NAMALWA (cell line): ENCODE data around the gene CFB.

Experiments
- DNase-seq: peaks from one replicate; pipeline ENCODE4 v3.0.0-alpha.2; 2015; ENCODE audit warnings: low spot score

The CFB gene

GRCh38 chr6:31948306-31948705 is 2.4 kb downstream of the CFB start:
- no peak for DNase-seq

- DNase-seq: no peak
These were observed 3.0 kb downstream of the CFB start for GRCh38 chr6:31948753-31949413.

- DNase-seq: no peak
These were observed 4.1 kb downstream of the CFB start for GRCh38 chr6:31949926-31950548.

- DNase-seq: no peak
These were observed 6.4 kb downstream of the CFB start for GRCh38 chr6:31952140-31952805.

GRCh38 chr6:31952890-31953289 is 7.0 kb downstream of the CFB start:
- DNase-seq: no peak

GRCh38 chr6:31954511-31954910 is 8.6 kb downstream of the CFB start:
- no peak for DNase-seq

- no peak for DNase-seq
These were observed 10.9 kb downstream of the CFB start for GRCh38 chr6:31956796-31957195.

GRCh38 chr6:31958412-31958740 is 12.5 kb downstream of the CFB start:
- no peak for DNase-seq

- peak; percentile 98 for DNase-seq
These were observed 13.1 kb downstream of the CFB start, which contains the start of the genes NELFE and SKIC2 for GRCh38 chr6:31958741-31959739. TSS of gene NELFE (minus strand) at chr6:31958971. CDS start at chr6:31958446, 525 bp downstream. TSS of gene SKIC2 (plus strand) at chr6:31959175. CDS start at chr6:31959193, 18 bp downstream.

- DNase-seq: no peak
These were observed 15.7 kb downstream of the CFB start for GRCh38 chr6:31961616-31962015.

GRCh38 chr6:31963921-31964320 is 18.0 kb downstream of the CFB start:
- DNase-seq: no peak

- no peak for DNase-seq
These were observed 19.8 kb downstream of the CFB start for GRCh38 chr6:31965700-31966099.

GRCh38 chr6:31966506-31966905 is 20.6 kb downstream of the CFB start:
- DNase-seq: no peak

- DNase-seq: no peak
These were observed 21.4 kb downstream of the CFB start for GRCh38 chr6:31966997-31967925.

GRCh38 chr6:31967926-31968320 is 22.0 kb downstream of the CFB start:
- DNase-seq: no peak

- no peak for DNase-seq
These were observed 22.4 kb downstream of the CFB start for GRCh38 chr6:31968326-31968725.

GRCh38 chr6:31968791-31969711 is 23.2 kb downstream of the CFB start:
- no peak for DNase-seq

GRCh38 chr6:31969712-31970603 is 24.1 kb downstream of the CFB start:
- DNase-seq: no peak
